HG03196 (cell line): ENCODE data around the gene SHANK3.

Source experiments
- ATAC-seq: cut with Tn5 transposase; IDR thresholded peaks from one replicate; pipeline ENCODE4 v1.9.1; 2021; ENCODE audit not compliant: unreplicated experiment

Gene SHANK3

DNA sequence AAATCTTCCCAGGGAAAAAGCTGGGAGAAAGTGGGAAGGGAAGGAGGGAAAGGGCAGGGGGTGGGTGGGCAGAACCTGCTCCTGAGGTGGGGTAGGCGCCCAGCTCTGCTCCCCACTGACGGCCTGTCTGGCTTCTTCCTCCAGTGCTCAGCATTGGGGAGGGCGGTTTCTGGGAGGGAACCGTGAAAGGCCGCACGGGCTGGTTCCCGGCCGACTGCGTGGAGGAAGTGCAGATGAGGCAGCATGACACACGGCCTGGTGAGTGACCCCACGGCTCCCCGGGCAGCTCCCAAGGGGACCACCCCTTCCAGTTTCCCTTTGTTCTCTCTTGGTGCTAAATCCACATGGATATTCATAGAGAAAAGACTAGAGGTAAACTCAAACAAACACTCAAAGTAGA lies 25.9 kb downstream of the SHANK3 start:
- no peak for ATAC-seq

DNA sequence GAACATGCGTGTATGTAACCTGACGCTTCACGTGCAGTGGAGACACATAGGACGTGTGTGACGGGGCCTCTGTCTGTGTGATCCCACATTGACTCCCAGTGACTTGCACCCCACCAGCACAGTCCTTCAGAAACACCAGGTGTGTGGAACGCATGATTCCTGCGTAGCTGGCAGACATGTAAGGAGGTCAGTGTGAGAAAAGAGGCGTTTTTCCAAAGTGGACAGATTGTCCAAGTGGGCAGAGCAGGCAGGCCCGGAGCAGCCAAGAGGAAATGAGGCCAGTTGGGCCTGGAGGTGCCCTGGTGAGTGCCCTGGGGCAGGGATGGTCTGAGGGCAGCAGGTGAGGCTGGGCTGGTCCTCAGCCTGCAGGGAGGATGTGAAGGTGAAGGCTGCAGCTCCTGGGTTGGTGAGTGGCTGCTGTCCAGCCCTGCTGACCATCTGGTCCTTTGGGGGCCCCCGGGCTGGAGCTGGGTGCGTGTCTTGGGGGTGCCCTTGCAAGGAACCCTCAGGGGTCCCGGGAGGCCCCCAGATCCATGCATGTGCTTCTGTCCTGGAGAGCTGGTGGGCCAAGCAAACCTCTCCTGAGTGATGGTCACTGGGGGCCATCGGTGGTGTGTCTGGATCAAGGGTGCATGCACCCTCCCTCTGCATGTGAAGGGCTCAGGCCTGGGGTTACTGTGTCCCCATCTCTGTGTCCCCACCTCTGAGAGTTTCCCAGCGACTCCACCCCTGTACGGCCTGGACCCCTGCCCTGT lies 26.6 kb downstream of the SHANK3 start:
- no peak for ATAC-seq

DNA sequence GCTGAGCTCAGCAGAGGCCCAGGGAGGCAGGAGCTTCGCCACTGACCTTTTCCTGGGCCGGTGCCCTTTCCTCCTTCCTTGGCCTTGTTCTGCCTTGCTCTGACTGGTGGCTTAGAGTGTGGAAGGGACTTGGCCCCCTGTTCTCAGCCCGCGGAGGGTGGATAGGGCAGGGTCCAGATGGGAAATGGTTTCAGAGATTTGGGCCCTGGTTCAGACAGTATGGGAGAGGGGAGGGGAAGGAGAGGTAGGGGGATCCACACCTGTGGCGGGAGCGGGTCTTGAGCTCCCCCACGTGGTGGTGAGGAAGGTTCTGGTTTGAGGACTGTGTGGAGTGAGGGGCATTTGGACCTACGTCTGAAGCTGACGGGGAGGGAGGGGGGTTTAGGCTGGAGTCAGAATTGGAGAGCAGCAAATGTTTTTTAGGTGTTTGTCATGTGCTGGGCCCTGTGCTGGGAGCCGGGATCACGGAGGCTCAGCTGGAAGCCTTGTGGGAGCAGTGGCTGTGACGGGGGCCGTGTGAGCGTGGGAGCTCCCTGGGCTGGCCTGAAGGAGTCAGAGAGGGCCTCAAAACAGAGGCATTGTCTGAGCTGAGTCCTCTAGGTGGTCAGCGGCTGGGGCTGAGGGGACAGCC lies 27.2 kb downstream of the SHANK3 start:
- ATAC-seq = no peak

DNA sequence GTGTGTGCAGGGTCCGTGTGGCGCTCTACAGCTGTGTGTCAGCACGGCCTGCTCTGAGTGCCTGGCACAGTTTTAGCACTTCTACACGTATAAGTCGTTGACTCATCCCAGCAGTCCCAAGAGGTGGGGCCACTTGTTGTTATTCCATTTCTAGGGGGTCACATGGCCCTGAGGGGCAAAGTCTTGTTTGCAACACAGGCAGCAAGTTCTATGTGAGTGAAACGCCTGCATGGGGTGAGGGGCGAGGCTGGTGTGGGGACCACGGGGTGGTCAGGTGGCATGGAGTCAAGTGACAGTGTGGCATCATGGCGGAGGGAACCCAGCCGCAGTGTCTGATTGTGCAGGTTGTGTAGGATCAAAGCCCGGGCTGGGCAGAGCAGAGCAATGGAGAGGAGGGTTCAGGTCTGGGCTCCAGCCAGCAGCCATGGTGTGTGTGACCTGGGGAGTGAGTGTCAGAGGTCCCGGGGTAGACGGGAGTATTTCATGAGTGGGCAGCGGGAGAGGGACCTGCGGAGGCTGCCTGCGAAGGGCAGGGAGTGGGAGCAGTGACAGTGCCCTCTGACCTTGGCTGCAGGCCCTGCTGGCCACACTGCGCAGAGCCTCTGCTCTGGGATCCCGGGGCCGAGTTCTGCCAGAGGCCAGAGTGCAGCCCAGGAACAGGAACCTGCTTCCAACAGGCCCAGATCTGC lies 27.9 kb downstream of the SHANK3 start:
- no peak for ATAC-seq

DNA sequence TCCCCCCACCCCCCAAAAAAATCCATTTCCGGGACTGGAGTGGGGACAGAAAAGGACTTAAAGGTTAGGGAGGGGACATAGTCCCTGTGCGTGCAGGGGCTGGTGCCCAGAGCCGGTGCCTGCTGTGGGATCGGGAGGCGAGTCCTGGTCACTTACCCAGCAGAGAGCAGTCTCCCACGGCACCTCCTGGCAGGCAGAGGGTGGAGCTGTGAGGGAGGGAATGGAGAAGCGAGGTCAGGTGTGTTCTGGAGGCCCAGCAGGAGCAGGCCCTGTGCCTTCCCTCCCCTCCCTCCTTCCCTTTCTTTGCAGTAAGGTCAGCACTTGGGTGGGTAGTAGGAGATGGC lies 28.4 kb downstream of the SHANK3 start:
- no peak for ATAC-seq

DNA sequence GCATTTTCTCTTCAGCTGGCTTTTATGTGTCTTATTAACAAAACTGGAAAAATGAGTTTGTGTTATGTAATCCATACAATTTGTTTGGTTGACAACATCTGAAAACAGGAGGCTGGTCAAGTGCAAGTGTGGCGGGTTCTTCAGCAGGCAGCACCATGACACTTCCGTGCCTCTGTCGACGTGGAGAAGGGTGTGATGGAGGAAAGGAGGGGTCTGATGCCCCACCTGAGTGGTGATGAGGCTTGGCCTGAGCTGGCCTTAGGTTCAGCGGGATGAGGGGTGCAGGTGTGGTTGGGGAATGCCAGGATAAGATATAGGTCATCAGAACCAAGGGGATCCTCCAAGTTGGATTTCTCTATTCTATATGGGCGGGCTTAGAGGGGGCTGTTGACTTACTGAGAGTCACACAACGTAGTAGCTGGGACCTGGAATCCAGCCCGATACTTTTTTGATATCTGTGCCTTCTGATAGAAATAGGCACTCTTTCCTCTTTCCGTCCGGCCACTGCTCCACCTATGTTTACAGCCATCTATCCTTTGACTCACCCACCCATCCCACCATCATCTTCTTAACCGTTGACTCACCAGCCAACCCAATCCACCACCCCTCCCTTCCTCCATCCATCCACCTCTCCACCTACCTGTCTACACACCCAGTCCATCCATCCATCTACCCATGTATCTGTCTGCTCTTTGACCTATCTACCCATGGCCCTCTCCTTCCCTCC lies 29.0 kb downstream of the SHANK3 start:
- ATAC-seq = no peak

DNA sequence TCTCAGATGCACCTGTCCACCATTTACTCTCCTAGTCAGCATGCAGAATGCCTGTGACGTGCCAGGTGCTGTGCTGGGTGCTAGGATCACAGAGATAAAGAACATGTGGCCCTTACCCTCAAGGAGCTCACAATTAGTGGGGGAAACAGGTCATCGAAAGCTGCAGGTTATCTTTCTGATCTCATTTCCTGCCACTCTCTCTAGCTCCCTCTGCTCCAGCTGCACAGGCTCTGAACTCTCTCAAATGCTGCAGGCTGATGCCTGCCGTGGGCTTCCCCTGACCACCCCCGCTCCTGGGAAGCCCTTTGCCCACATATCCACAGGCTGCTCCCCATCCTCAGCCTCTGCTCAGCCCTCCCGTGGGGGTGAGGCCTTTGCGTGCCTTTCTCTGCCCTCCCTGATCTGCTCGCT lies 29.6 kb downstream of the SHANK3 start:
- no peak for ATAC-seq

DNA sequence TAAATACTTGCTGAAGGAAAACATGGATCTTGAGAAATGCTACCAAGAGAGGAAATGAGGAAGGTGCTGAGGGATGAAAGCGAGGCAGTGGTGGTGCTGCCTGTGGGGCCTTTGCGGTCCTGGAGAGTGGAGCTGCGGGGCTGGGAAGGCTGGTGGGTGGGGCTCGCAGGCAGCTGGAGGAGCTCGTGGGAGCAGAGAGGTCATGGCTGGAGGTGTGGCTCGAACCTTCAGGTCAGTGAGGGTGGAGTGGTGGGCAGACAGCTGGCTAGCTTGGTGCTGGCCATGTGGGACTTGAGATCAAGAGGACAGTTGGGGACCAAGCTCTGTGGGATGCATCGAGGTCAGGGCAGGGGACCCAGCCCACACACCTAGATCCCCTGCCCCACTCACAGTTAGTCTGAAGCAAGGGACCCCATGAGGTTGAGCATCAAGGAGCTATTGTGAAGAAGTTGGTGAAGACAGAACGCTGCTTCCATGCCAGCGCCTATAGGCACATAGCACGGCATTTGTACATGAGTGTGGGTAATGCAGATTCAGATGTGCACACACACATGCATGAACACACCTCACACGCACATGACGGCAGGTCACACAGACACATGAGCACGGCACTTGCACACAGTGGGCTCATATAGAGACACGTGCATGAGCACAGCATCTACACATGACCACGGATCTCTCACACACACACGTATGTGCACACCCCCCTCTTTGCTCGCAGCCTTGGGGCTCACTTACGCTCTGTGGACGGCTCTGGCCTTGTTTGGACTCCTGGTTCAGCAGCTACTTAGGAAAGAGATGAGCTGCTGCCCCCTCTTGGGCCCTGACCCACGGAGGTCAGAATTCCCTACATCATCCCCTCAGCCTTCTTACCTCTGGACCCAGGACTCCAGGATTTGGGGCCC lies 30.4 kb downstream of the SHANK3 start:
- no peak for ATAC-seq

DNA sequence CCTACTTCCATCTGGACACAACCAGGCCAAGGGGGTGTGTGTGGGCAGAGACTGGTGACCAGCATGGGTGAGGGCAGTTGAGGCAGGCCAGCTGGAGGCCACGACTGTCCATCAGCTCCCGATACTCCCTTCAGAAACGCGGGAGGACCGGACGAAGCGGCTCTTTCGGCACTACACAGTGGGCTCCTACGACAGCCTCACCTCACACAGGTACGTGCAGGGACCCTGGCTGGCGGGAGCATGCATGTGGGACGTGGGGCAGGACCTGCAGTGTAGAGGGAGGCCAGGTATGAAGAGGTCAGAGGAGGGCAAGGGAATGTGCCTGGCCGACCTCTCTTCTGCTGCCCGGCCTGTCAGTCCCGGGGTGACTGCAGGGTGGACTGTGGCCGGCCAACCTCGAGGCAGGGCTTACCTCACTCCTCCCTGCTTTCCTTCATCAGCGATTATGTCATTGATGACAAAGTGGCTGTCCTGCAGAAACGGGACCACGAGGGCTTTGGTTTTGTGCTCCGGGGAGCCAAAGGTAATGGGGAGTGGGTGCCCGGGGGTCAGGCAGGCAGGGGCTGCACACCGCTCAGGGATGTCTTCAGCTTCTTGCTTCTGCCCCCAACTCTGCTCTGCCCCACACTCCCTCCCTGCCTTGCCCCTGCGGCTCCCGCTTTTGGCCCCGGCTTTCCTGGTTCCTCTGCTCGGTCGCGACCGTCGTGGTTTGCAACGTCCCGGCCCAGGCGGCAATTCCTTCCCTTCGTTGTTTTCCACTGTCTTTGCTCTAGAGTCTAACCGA lies 31.3 kb downstream of the SHANK3 start:
- ATAC-seq = no peak

DNA sequence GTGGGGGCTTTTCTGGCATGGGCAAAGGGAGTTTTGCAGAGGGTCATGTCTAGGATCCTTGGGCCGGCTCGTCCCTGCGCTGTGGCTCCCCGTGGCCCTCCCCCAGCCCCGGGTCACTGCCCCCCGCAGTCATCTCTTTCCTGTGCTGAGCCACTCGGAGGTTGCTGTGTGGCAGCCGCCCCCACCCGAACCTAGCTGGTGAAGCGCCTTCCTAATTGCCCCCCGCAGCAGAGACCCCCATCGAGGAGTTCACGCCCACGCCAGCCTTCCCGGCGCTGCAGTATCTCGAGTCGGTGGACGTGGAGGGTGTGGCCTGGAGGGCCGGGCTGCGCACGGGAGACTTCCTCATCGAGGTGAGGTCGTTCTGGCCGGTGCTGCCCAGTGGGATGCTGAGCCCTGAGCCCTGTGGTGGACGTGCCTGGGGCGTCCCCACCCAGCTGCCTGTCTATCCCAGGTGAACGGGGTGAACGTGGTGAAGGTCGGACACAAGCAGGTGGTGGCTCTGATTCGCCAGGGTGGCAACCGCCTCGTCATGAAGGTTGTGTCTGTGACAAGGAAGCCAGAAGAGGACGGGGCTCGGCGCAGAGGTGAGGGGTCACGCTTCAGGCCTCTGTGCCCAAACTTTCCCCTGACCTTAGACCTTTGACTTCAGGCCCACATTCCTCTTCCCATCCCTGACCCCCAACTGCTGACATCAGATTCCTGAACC lies 32.0 kb downstream of the SHANK3 start:
- ATAC-seq = no peak

DNA sequence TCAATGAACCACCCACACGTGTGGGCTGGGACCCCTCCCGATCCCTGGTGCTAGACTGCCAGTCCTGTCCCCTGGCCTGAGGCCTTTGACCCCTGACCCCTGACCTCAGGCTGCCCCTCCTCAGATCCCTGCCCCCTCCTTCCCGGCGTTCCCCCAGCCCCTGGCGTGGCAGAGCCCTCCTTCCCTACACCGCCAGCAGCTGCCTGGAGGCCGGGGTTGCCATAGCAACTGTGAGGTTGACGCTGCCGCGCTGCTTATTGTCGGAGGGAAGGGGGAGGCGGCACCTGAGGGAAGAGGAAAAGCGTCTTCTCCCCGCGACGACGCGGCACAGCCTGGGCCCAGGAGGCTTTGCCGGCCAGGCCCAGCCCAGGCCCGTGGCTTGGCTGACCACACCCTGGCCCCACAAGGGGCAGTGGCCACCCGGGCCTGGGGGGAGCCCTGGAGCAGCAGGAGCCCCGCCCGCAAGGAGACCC lies 32.6 kb downstream of the SHANK3 start:
- no peak for ATAC-seq

DNA sequence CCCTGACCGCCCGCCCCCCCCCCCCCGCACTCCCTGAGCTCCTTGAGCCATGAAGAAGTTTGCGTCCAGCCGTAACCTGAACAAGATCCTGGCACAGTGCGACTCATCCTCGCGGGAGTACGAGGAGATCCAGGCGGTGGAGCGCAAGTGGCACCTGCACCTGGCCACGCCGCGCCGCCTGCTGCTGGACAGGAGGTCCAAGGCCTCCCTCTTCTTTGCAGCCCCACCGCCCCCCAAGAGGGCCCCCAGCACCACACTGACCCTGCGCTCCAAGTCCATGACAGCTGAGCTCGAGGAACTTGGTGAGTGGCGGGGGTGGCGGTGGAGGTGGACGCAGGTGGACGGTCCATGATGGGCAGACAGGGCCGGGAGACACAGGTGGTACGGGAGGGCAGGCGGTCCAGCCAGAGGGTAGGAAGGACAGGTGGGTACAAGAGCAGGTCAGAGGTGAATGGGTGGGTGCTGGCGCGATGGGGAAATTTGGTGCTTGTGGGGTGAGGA lies 33.3 kb downstream of the SHANK3 start:
- no peak for ATAC-seq

DNA sequence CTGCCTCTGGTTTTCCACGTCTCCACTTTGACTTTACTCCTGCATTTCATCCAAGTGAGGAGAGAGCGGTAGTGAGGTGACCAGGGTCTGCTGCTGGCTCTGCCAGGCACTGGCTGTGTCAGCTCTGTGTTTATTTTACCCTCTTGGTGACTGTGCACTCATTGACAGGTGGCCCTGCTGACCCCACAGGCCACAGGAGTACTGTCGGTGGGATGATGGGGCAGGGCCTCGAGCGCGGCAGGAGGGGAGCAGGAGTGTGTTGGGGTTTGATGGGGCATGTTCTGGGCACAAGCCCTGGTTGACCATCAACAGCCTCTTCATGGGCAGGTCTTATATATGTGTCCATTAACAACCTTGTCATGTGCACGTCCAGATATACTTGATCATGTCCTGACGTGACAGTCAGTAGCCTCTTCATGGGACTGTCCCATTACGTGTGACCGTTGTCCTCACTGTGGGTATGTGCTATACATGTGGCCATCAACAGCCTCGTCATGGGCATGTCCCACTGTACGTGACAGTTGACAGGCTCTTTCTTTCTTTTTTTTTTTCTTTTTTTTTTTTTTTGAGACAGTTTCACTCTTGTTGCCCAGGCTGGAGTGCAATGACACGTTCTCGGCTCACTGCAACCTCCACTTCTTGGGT lies 34.0 kb downstream of the SHANK3 start:
- no peak for ATAC-seq

DNA sequence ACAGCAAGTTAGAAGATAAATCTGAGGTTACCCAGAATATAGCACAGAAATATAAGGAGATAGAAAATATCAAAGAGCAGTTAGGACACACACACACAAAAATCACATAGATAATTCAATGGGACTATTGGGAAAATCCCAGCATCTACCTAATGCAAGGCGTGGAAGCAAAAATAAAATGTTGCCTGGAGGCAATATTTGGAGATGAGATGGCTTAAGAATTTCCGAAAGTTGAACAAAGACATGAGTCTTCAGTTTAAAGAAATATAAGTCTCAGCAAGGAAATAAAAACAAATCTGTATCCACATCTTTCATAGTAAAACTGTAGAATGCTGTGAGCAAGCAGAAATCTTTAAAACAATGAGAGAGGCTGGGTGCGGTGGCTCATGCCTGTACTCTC lies 35.9 kb downstream of the SHANK3 start:
- ATAC-seq = no peak

DNA sequence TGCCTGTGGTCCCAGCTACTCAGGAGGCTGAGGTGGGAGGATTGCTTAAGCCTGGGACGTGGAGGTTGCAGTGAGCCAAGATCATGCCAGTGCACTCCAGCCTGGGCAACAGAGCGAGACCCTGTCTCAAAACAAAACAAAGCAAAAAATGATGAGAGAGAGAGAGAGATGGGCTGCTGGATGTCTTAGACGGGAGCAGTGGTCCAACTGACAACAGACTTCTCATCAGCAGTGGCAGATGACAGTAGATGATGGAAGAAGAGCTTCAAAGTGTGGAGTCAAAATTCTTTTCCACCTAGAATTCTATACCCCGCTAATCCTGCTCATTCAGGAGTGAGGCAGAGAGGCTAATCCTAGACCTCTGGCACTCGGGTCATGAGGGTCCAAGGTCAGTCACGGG lies 36.4 kb downstream of the SHANK3 start:
- no peak for ATAC-seq

DNA sequence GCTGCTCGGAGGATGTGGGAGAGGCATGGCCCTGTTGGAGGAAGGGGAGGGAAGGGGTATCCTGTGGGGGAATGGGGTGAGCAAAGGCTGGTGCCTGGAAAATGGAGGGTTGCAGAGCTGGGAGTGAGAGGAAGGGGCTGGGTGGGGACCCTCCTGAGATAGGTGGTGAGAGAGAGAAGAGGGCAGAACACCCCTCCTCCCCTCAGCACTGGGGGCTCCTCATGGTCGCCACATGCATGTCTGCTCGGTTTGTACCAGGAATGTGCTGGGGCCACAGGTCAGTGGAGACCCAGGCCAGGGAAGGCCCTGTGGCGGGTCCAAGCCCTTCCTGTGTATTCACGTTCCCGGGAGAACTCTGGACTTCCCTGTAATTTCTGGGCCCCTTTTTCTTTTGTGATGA lies 37.6 kb downstream of the SHANK3 start:
- no peak for ATAC-seq

DNA sequence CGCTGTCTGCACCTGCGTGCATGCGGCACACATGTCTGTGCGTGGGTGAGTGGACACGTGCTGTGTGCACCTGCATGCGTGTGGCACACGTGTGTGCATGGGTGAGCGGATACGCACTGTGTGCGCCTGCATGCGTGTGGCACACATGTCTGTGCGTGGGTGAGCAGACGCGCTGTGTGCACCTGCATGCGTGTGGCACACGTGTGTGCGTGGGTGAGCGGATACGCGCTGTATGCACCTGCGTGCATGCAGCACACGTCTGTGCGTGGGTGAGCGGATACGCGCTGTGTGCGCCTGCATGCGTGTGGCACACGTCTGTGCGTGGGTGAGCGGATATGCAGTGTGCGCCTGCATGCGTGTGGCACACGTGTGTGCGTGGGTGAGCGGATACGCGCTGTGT lies 38.3 kb downstream of the SHANK3 start:
- ATAC-seq = no peak
